Prostate gland (tissue), 2 donors: ENCODE measurements around the gene C20orf144. TPM values are rescaled to one million over a fixed set of nuclear protein-coding genes. Genes with fewer than 3 reads are reported as not detected.

Experiments used
- DNase-seq: peaks from one replicate; pipeline ENCODE4 v3.0.0-alpha.2; 2019; ENCODE audit warnings: low spot score
- H3K27ac ChIP-seq, 2 donors: fragments of 200-600 bp; sonication (generic); 2 replicates each; pipeline ENCODE4 v1.5.1; 2017 to 2019
- H3K27me3 ChIP-seq: fragments of 200-600 bp; sonication (generic); replicated peaks from 2 replicates; pipeline ENCODE4 v1.5.1; 2019; ENCODE audit not compliant: insufficient read depth
- H3K36me3 ChIP-seq, 2 donors: fragments of 200-600 bp; sonication (generic); 1 replicate in 1 of 2; 2 replicates in 1 of 2; pipeline versions ENCODE4 v1.5.1 to v1.8.1; 2017 to 2019
- H3K4me1 ChIP-seq: fragments of 200-600 bp; sonication (generic); replicated peaks from 2 replicates; pipeline ENCODE4 v1.5.1; 2019
- H3K4me3 ChIP-seq, 2 donors: fragments of 200-600 bp; sonication (generic); 2 replicates each; pipeline ENCODE4 v1.5.1; 2017 to 2019
- H3K9me3 ChIP-seq: fragments of 200-600 bp; sonication (generic); 2 replicates; pipeline ENCODE4 v1.5.1; 2017
- CTCF ChIP-seq, 4 experiments: fragments of 200-600 bp in 2 of 4; fragments of 450-650 bp in 2 of 4; sonication (generic) in 2 of 4; IDR thresholded peaks; 1 replicate in 3 of 4; 2 replicates in 1 of 4; pipeline ENCODE4 v1.5.1; 2016 to 2019; ENCODE audit warnings: antibody characterized with exemption in 4 of 4, mild to moderate bottlenecking in 2 of 4, moderate library complexity in 2 of 4
- POLR2A ChIP-seq: fragments of 450-650 bp; IDR thresholded peaks from one replicate; pipeline ENCODE4 v1.6.1; 2016; ENCODE audit warnings: antibody characterized with exemption, mild to moderate bottlenecking
- POLR2AphosphoS5 ChIP-seq: sonication (generic); formaldehyde crosslinking; IDR thresholded peaks from one replicate; pipeline ENCODE4 v1.6.1; 2017; ENCODE audit warnings: antibody characterized with exemption
- WGBS: methylation state at CpG from one replicate; pipeline ENCODE4 v1.1.5; 2018; 5-methylcytosine and 5-hydroxymethylcytosine counted together
- intact Hi-C: fragments of 100-400 bp; cut with DNase I; formaldehyde crosslinking; loops from one replicate; pipeline ENCODE4 v1.14.2; 2022
- total RNA-seq, 2 donors: library from RNA; depleted of rRNA; stranded (reverse); fragments of >200 nt; gene quantifications; one replicate each; pipeline ENCODE4 v1.1.0, GENCODE V29; 2016

The C20orf144 gene
- total RNA-seq, 2 donors from 2014 or later, result 0.14 to 0.91 TPM

DNA sequence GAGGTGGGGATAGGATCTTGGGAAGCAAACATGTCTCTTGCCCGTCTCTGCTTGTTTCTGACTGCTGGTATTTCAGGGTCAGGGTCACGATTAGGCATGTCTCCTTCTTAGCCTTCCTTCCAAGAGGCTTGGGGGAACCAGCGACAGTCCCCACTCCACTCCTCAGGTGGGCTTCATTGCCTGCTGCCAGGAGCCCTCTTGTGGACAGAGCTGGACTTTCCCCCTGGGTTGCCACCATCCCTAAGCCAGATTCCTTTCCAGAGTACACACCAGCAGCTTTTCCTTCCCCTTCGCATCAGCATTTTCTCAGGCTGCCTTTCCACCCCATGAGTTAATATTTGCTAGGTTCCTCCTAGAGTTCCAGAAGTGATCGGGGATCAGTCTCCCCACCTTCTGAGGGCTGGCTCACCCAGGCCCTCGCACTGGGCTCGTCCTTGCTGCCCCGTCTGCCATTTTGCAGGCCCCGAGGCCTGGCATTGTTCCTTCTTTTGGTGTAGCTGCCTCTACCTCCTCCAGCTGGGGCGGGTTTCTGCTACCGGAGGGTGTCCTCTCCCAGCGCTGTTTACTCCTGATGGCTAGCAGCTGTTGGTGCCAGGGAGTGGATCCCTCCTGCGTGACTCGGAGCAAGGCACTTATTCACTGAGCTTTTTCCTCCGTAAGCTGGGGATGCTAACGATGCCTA, 8.8 kb upstream of the C20orf144 start:
- Histone ChIP-seq H3K9me3 (no peaks in the 10 kb centered on the region), H3K4me3 (no peak overlapping the region), H3K27ac (peak overlapping the region; percentile 68 to 87), H3K36me3 (no peaks in the 10 kb centered on the region), H3K4me1 (peaks cover 33% of the 10 kb centered on the region), H3K27me3 (no peaks in the 10 kb centered on the region)
- intact Hi-C loops, result loop anchor here (5.0 kb wide), 1 partner anchor 196 kb away; no protein-coding TSS in a partner anchor
- DNase-seq, result no peak
- TF ChIP-seq POLR2AphosphoS5 (peak; percentile 66), CTCF (IDR thresholded peaks at IDR 0.05) (peak; percentile 55 to 83 (median 76)), POLR2A (no peak)
- WGBS, result 29% methylated on average over 16 of the region's 16 CpGs

GRCh38 chr20:33653900-33654596, 8.1 kb upstream of the C20orf144 start:
- TF ChIP-seq POLR2AphosphoS5, result peak; percentile 24
- TF ChIP-seq POLR2A, result no peak
- TF ChIP-seq CTCF (IDR thresholded peaks at IDR 0.05), result no peak
- Histone ChIP-seq H3K4me3 (no peak overlapping the region), H3K27me3 (no peaks in the 10 kb centered on the region), H3K27ac (peak overlapping the region; percentile 68 to 87), H3K36me3 (no peaks in the 10 kb centered on the region), H3K9me3 (no peaks in the 10 kb centered on the region), H3K4me1 (peaks cover 26% of the 10 kb centered on the region)
- 59% methylated on average over 11 of the region's 11 CpGs for WGBS
- DNase-seq, result peak; percentile 77
- intact Hi-C loops, result loop anchor here (5.0 kb wide), 1 partner anchor 197 kb away; no protein-coding TSS in a partner anchor

GRCh38 chr20:33654680-33655161, 7.4 kb upstream of the C20orf144 start:
- TF ChIP-seq POLR2A, result no peak
- no peak for DNase-seq
- H3K27me3 ChIP-seq, result no peaks in the 10 kb centered on the region
- intact Hi-C loops, result loop anchor here (5.0 kb wide), 1 partner anchor 197 kb away; no protein-coding TSS in a partner anchor
- H3K4me1 ChIP-seq, result peaks cover 20% of the 10 kb centered on the region
- peaks cover 3% of the 10 kb centered on the region in 2 donors for H3K36me3 ChIP-seq
- no peaks in the 10 kb centered on the region for H3K9me3 ChIP-seq
- H3K4me3 ChIP-seq, result no peak overlapping the region
- peak overlapping the region; percentile 68 to 87 for H3K27ac ChIP-seq
- 39% methylated on average over 14 of the region's 14 CpGs for WGBS

DNA sequence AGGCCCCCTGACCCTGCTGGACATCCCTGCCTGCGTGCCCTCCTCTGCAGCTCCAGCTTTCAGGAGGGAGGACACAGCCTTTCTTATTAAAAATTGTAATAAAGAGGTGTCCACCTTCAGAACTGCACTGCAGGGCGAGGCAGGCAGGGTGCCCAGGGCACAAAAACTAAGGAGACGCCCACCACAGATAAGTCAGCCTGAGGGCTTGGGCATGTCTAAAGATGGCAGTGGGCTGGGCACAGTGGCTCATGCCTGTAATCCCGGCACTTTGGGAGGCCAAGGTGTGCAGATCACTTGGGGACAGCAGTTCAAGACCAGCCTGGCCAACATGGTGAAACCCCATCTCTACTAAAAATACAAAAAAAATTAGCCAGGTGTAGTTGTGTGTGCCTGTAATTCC, 7.0 kb upstream of the C20orf144 start:
- Histone ChIP-seq H3K4me3 (no peak overlapping the region), H3K27me3 (no peaks in the 10 kb centered on the region), H3K27ac (peak overlapping the region; percentile 68 to 87), H3K9me3 (no peaks in the 10 kb centered on the region), H3K4me1 (peaks cover 16% of the 10 kb centered on the region), H3K36me3 (peaks cover 3 to 7% of the 10 kb centered on the region in 2 donors)
- WGBS, result 53% methylated on average over 4 of the region's 4 CpGs
- intact Hi-C loops, result no loop called here
- TF ChIP-seq POLR2AphosphoS5 (no peak), CTCF (IDR thresholded peaks at IDR 0.05) (no peak), POLR2A (no peak)
- no peak for DNase-seq

DNA sequence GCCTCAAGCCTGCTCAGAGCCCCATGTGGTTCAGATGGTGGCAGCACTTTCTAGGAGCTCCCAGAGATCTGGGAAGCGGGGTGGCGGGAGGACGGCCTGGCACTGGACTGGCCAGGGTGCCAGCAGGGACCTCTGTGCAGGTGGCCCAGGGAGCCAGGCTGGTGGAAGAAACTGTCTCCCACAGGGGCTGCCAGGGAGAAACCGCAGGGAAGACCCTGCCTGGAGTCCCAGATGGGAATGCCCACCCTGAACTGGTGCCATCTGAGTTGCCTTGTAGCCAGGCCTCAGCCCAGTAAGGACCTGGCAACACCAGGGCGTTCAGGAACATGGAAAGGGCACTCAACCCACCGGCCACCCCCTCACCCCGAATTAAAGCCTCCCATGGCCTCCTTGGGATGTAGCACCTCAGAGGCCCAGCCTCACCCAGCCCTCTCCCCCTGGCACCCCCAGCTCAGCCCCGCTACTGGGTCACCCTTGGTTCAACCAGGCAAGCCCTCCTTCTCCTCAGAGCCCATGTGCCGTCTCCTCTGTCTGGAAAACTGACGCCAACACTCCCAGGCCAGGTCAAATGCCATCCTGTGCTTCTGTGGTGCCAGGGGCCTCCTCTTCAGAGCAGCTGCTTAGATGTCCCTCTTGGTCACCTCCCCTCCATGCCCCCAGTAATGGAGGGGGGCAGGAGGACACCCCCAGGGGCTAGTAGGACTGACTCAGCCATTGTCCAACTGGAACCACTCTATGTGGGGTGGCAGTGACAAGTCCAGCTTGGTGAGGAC, 5.9 kb upstream of the C20orf144 start:
- DNase-seq, result no peak
- H3K27ac ChIP-seq, result no peak overlapping the region
- H3K4me3 ChIP-seq, result no peak overlapping the region
- H3K36me3 ChIP-seq, result peaks cover 3 to 8% of the 10 kb centered on the region in 2 donors
- TF ChIP-seq POLR2A (no peak), CTCF (IDR thresholded peaks at IDR 0.05) (no peak), POLR2AphosphoS5 (no peak)
- WGBS, result 95% methylated on average over 10 of the region's 10 CpGs
- no peaks in the 10 kb centered on the region for H3K9me3 ChIP-seq
- no peaks in the 10 kb centered on the region for H3K27me3 ChIP-seq
- peaks cover 8% of the 10 kb centered on the region for H3K4me1 ChIP-seq
- intact Hi-C loops, result no loop called here
